Bronchial smooth muscle cell (primary cell): ENCODE results near the gene MRPS21. TPM values are rescaled to one million over a fixed set of nuclear protein-coding genes. Genes with fewer than 3 reads are reported as not detected.

Experiments
- total RNA-seq: library from RNA; depleted of rRNA; stranded (reverse); fragments of >200 nt; gene quantifications from 2 replicates; pipeline ENCODE4 v1.2.1, GENCODE V29; 2014

Gene MRPS21
- total RNA-seq = 105 and 122 TPM in 2 replicates

GRCh38 chr1:150293433-150294253 lies at the start of gene MRPS21:
Gene MRPS21 (plus strand): TSS chr1:150293861. CDS start chr1:150294367, 506 bp downstream.

GRCh38 chr1:150257624-150258585 lies 35.8 kb upstream of the MRPS21 start, which contains the start of gene CA14:
Gene CA14 (plus strand): TSS chr1:150257774. CDS start chr1:150258129, 355 bp downstream.

GRCh38 chr1:150268705-150269403 lies 24.8 kb upstream of the MRPS21 start, which contains the start of gene APH1A:
Gene APH1A (minus strand): TSS chr1:150269016. CDS start chr1:150268810, 206 bp downstream.

DNA sequence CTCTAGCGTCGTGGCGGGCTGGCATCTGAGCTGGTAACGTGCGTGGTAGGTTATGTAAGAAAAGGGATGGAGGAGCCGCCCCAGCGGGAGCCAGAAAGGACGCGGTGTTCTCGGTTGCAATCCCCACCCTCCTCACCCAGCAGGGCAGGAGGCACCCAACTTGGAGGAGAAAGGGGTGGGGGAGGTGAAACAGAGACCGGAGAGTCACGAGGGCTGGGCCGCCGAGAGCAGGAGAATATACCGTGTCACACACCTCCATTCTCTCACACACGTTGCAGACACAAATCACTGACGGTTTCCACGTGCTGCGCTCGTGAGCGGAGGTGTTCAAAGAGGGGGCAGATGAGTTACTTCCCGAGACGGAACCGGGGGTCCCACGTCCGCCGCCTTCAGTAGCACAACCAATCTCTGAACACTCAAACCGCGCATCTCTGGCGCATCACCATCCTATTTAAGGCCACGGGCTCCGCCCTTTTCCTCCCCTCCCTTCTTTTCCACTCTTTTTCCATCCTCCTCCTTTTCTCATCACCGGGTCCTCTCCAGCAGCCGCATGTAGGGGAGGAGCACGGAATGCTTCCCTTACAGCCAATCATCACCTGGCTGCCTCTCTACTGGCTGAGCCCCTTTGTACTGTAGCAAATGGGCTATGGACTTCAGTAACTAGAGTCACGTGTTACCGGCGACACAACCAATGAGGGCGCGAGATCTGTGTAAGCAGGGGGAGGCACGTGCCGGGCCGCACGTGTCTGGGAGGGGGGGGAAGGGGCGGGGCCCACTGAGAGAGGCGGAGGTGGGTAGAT lies 11.7 kb upstream of the MRPS21 start, which contains the start of gene CIART:
TSS of gene CIART (plus strand) at position 797 of the 800 bp plus-strand sequence. CDS start 714 bp downstream, outside the sequence.

Other genes starting within 250 kb of the MRPS21 start
- gene VPS45, start 226.1 kb upstream of the MRPS21 start, total RNA-seq = 39.9 and 43.2 TPM in 2 replicates
- 40.0 and 45.1 TPM in 2 replicates for gene PLEKHO1, start 143.9 kb upstream of the MRPS21 start, total RNA-seq
- 24.6 and 39.2 TPM in 2 replicates for gene ANP32E, start 57.7 kb upstream of the MRPS21 start, total RNA-seq
- not detected in 2 replicates for gene CA14, start 36.1 kb upstream of the MRPS21 start, total RNA-seq
- gene APH1A, start 24.8 kb upstream of the MRPS21 start, total RNA-seq = 83.4 and 92.6 TPM in 2 replicates
- gene C1orf54, start 21.1 kb upstream of the MRPS21 start, total RNA-seq = 65.3 and 92.0 TPM in 2 replicates
- 2.7 and 4.9 TPM in 2 replicates for gene CIART, start 11.3 kb upstream of the MRPS21 start, total RNA-seq
- gene PRPF3, start 27.7 kb downstream of the MRPS21 start, total RNA-seq = 29.0 and 31.2 TPM in 2 replicates
- 5.0 and 6.4 TPM in 2 replicates for gene RPRD2, start 70.3 kb downstream of the MRPS21 start, total RNA-seq
- 11.1 and 12.8 TPM in 2 replicates for gene TARS2, start 193.6 kb downstream of the MRPS21 start, total RNA-seq
- gene ECM1, start 214.2 kb downstream of the MRPS21 start, total RNA-seq = 16.4 and 22.5 TPM in 2 replicates
- gene FALEC, start 221.9 kb downstream of the MRPS21 start, total RNA-seq = 1.0 and 1.6 TPM in 2 replicates